ENCODE results near the gene KDM4F.
"Not testable (repeated sequence)": the region's sequence is repeated elsewhere in the genome, so short reads cannot be mapped to it uniquely, and the experiment has no call there.

KDM4F gene

GRCh38 chr11:95049122-95049521 lies at the start of gene KDM4F:
Gene KDM4F (plus strand): TSS chr11:95049422.
- in situ Hi-C loops (cut with MboI; ENCODE audit: low sequenced_read_pairs) = not testable (repeated sequence)

- in situ Hi-C loops (cut with MboI; ENCODE audit: low sequenced_read_pairs) = no loop called here
Observed at GRCh38 chr11:95003716-95004115, 45.5 kb upstream of the KDM4F start.

- in situ Hi-C loops (cut with MboI; ENCODE audit: low sequenced_read_pairs) = no loop called here
Observed at GRCh38 chr11:95005642-95006041, 43.6 kb upstream of the KDM4F start.

DNA sequence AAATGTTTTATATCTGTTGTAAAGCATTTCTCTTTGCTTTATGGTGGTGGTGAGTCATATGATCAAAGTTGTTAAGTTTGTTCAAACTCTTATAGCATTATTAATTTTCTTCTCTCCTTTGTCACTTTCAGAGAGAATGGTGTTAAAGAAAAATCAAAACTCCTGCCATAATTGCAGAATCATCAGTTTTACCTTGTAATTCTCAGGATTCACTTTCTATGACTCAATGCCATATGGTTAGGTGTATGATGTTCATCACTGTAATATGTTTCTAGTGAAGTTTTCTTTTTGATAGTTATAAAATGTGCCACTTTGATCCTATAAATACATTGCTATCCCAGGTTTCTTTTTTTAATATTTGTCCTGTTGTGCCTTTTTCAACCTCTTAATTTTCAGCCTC lies 37.8 kb upstream of the KDM4F start:
- in situ Hi-C loops (cut with MboI; ENCODE audit: low sequenced_read_pairs) = no loop called here

- in situ Hi-C loops (cut with MboI; ENCODE audit: low sequenced_read_pairs) = no loop called here
Observed at GRCh38 chr11:95014184-95014821, 34.9 kb upstream of the KDM4F start.

DNA sequence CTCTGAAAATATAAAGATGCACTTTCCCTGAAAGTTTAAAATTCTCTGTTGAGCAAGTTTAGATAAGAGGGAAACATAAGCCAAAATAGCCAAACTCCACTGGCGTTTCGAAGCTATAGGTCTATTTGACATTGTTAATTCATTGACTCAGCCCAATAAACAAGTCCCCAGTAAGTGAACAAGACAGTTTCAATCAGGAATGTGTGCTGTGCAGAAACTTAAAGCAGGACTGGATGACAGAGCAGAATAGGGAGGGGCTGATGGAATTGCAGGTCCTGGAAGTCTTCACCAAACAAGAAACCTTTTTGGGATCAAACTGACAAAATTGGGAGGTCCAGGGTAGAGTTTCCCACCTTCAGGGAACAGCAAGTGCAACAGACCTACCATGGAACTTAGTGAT lies 33.1 kb upstream of the KDM4F start:
- in situ Hi-C loops (cut with MboI; ENCODE audit: low sequenced_read_pairs) = no loop called here

GRCh38 chr11:95021468-95021867 lies 27.8 kb upstream of the KDM4F start:
- in situ Hi-C loops (cut with MboI; ENCODE audit: low sequenced_read_pairs) = not testable (repeated sequence)

DNA sequence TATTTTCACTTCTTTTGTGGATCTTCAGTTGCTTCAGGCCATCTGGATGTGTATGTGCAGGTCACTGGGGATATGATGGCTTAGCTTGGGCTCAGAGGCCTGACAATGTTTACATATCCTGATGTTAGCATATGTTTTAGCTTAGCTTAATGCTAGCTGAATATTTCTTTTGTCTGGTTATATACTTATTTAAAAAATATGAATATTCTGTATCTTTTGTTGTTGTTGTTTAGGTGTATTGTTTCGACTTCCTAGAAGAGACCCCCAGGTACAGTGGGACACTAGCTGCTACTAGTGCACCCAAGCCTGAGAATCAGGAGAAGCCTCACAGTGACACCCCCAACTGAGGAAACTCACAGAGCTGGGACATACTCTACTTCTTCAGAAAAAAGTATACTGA lies 24.3 kb upstream of the KDM4F start, which contains the start of gene KDM4E:
Gene KDM4E, plus strand, starts transcription at position 301 of the 400 bp plus-strand sequence. CDS start 300 bp downstream, outside the sequence.
- in situ Hi-C loops (cut with MboI; ENCODE audit: low sequenced_read_pairs) = no loop called here

DNA sequence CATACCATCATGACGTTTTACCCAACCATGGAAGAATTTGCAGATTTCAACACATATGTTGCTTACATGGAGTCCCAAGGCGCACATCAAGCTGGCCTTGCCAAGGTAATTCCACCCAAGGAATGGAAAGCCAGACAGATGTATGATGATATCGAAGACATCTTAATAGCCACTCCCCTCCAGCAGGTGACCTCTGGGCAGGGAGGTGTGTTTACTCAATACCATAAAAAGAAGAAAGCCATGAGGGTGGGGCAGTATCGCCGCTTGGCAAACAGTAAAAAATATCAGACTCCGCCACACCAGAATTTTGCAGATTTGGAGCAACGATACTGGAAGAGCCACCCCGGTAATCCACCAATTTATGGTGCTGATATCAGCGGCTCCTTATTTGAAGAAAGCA lies 23.6 kb upstream of the KDM4F start:
- in situ Hi-C loops (cut with MboI; ENCODE audit: low sequenced_read_pairs) = not testable (repeated sequence)

DNA sequence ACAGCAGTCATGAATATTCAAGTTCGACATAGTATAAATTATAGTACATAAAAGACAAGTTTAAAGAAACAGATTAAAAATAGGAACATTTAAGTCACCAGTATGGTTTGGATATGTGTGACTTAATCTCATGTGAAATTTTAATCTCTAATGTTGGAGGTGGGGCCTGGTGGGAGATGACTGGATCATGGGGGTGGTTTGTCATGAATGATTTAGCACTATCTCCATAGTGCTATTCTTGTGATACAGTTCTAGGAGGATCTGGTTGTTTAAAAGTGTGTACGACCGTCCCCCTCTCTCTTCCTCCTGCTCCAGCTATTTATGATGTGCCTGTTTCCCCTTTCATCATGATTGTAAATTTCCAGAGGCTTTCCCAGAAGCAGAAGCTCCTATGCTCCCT lies 20.9 kb upstream of the KDM4F start:
- in situ Hi-C loops (cut with MboI; ENCODE audit: low sequenced_read_pairs) = no loop called here

- in situ Hi-C loops (cut with MboI; ENCODE audit: low sequenced_read_pairs) = no loop called here
Observed at GRCh38 chr11:95033051-95033450, 16.2 kb upstream of the KDM4F start.

- in situ Hi-C loops (cut with MboI; ENCODE audit: low sequenced_read_pairs) = no loop called here
Observed at GRCh38 chr11:95035316-95035715, 13.9 kb upstream of the KDM4F start.

DNA sequence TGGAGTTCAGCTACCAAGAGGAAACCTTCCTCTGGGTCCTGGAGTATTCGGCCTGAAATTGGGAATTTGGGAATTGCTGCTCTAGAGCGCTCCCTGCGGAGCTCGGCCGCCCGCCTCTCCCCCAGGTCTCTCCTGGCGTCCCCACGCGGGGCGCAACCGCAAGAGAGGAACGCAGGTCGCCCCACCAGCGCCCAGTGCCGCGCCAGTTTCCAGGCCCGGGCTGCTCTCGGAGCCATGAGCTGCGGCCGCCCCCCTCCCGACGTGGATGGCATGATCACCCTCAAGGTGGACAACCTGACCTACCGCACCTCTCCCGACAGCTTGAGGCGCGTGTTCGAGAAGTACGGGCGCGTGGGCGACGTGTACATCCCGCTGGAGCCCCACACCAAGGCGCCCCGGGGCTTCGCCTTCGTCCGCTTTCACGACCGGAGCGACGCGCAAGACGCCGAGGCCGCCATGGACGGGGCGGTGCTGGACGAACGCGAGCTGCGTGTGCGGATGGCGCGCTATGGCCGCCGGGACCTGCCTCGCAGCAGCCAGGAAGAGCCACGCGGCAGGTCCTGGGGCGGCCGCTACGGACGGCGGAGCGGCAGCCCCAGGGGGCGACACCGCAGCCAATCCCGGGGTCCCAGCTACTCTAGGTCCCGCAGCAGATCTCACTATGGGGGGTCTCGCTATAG lies 11.7 kb upstream of the KDM4F start:
- in situ Hi-C loops (cut with MboI; ENCODE audit: low sequenced_read_pairs) = not testable (repeated sequence)

DNA sequence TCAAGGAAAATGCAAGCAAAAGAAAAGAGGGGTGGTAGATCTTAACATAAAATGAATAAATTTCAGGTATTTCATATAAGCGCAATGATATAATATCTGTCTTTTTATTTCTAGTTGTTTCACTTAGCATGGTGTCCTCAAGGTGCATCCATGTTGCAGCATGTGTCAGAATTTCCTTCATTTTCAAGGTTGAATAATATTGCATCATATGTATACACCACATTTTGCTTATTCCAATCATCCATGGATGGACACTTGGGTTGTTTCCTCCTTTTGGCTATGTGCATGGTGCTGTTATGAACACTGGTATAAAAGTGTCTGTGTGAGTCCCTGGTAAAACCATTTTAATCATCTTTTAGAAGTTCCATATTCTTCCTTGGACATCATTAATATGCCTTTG lies 7.0 kb upstream of the KDM4F start:
- in situ Hi-C loops (cut with MboI; ENCODE audit: low sequenced_read_pairs) = no loop called here

GRCh38 chr11:95042906-95043305 lies 6.3 kb upstream of the KDM4F start:
- in situ Hi-C loops (cut with MboI; ENCODE audit: low sequenced_read_pairs) = no loop called here

DNA sequence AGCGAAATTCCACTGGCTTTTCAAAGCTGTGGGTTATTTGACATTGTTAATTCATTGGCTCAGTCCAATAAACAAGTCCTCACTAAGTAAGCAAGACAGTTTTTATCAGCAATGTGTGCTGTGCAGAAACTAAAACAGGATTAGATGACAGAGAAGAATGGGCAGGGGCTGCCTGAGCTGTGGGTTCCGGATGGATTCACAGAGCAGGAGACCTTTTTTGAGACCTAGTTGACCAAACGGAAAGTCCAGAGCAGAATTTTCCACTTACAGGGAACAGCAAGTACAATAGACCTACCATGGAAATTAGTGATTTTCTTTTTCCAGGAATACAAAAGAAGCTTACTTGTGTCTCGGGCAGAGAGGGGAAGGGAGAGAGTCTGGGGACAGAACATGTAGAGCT lies 5.2 kb upstream of the KDM4F start:
- in situ Hi-C loops (cut with MboI; ENCODE audit: low sequenced_read_pairs) = no loop called here

- in situ Hi-C loops (cut with MboI; ENCODE audit: low sequenced_read_pairs) = no loop called here
Observed at GRCh38 chr11:95045812-95046211, 3.4 kb upstream of the KDM4F start.

DNA sequence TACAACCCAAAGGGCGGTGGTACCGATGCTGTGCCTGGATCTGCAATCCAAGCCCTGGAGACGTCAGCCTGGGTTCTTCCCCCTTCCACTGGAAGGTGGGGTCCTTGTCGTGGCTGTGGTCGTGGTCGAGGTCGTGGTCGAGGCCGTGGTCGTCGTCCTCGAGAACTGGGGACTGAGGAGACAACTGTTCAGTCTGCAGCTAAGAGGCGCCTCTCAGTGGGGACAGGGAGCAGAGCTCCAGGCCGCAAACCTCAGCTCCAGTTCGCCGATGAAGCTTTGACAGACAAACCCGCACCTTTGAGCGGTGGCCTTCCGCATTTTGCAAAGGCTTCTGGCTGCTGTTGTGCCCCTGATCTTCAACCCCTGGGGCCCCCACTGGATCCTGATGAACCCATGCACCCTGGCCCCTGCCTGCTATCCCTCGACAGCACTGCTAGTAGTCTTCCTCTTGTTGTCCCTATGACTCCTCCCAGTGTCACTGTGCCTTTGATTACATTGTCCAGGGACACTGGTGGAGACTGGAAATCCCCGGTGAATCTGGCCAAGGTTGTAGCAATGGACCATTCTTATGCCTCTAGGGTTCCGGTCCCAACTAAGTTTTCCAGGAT lies 1.5 kb downstream of the KDM4F start:
- in situ Hi-C loops (cut with MboI; ENCODE audit: low sequenced_read_pairs) = no loop called here

DNA sequence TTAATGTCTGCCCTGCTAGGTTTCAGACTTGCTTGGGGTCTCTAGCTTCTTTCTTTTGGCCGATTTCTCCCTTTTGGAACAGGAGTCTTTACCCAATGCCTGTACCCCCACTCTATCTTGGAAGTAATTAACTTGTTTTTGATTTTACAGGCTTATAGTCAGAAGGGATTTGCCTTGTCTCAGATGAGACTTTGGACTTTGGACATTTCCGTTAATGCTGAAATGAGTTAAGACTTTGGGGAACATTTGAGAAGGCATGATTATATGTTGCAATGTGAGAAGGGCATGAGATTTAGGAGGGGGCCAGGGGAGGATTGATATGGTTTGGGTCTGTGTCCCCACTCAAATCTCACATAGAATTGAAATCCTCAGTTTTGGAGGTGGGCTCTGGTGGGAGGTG lies 5.1 kb downstream of the KDM4F start:
- in situ Hi-C loops (cut with MboI; ENCODE audit: low sequenced_read_pairs) = no loop called here

DNA sequence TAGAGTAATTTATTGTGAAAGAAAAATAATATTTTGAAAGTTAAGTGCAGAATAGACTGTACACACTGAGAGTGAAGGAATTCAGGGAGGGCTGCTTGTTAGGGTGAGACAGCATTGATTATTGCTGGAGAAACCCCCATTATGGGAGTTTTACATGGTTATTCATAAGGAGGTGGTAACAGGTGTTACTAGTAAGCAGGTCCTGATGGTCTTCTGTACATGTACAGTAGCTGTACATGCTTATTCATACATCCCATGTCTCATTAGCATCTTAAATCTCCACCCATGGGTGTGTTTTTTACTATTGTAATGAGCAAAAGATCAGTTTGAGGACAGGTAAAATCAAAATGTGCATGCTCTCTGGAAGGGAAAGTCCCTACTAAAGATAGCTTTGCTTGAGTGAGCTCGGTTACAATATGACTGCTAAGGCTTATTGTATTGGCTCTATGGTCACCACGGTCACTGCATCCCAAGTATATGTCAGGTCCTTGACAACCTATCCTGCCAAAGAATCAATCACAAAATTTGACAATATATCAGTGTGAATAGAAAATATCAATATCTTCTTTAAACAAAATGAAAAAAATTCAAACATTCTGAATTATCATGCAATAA lies 6.2 kb downstream of the KDM4F start:
- in situ Hi-C loops (cut with MboI; ENCODE audit: low sequenced_read_pairs) = no loop called here

DNA sequence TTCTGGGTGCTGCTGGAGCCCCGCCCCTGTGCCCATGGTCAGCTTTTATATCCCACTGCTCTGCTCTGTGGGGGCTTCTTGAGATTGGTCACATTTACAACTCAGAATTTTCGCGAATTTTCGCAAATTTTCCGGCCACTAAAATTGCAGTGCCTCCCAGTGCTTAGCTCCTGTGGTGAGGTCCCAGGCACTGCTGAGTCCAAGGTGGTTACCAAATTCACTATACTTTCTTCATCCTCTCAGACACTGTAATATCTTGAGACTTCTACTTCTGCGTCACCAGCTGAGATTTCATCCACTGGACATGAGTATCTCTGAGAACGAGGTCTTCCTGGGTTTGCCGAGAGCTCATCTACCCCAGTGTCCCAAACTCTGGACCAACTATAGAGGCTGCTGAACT lies 8.7 kb downstream of the KDM4F start:
- in situ Hi-C loops (cut with MboI; ENCODE audit: low sequenced_read_pairs) = no loop called here

GRCh38 chr11:95058621-95059020 lies 9.4 kb downstream of the KDM4F start:
- in situ Hi-C loops (cut with MboI; ENCODE audit: low sequenced_read_pairs) = no loop called here

Data from HL-60/S4 (cell line).